PFSK-1 (cell line): ENCODE measurements around the gene GPR142.

Experiments used
- REST ChIP-seq, 2 experiments: IDR thresholded peaks; 2 replicates each; pipeline versions ENCODE4 v1.6.1 to v1.8.0; 2011 to 2012; ENCODE audit warnings: low read depth in 2 of 2, low read length in 2 of 2, control low read depth in 1 of 2, inconsistent platforms in 1 of 2, mild to moderate bottlenecking in 1 of 2, moderate library complexity in 1 of 2; ENCODE audit not compliant: insufficient read depth in 1 of 2
- SIN3A ChIP-seq: IDR thresholded peaks from 2 replicates; pipeline ENCODE4 v1.6.1; 2012; ENCODE audit warnings: mild to moderate bottlenecking, low read length, moderate library complexity, borderline replicate concordance; ENCODE audit not compliant: insufficient read depth
- TAF1 ChIP-seq: IDR thresholded peaks from 2 replicates; pipeline ENCODE4 v1.6.1; 2012; ENCODE audit warnings: low read length, control low read depth, borderline replicate concordance; ENCODE audit not compliant: insufficient read depth

DNA sequence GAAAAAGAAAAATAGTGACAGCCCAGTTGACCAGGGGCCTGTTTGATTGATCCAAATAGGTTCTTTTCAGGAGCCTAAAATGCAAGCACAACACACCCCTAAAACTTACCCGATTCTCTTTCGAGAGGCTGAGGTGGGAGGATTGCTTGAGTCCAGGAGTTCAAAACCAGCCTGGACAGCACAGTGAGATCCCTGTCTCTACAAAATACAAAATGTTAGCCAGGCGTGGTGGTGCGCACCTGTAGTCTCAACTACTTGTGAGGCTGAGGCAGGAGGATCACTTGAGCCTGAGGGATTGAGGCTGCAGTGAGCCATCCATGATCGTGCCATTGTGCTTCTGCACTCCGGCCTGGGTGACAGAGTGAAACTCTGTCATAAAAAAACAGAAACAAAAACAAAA lies 42.8 kb upstream of the GPR142 start:
- no peak for TF ChIP-seq TAF1
- TF ChIP-seq REST (IDR thresholded peaks at IDR 0.05; ENCODE audit: insufficient read depth in 1 of 2, low read depth in 2 of 2, low read length in 2 of 2): no peak
- no peak for TF ChIP-seq SIN3A
